Skeletal muscle satellite cell (primary cell): Measurements from ENCODE around the gene ITGB6.
A peak's percentile ranks its signal among the peaks of the same experiment; 100 is the strongest.

Source experiments
- H3K27me3 ChIP-seq: 2 replicates; pipeline ENCODE4 v1.7.0; 2013; ENCODE audit warnings: low read length; ENCODE audit not compliant: control insufficient read depth, insufficient read depth
- H3K36me3 ChIP-seq: 2 replicates; pipeline ENCODE4 v1.7.0; 2013; ENCODE audit warnings: mild to moderate bottlenecking, control low read depth, low read length; ENCODE audit not compliant: insufficient read depth
- H3K4me1 ChIP-seq: 2 replicates; pipeline ENCODE4 v1.7.0; 2013; ENCODE audit warnings: low read length; ENCODE audit not compliant: control insufficient read depth, insufficient read depth
- H3K4me2 ChIP-seq: 2 replicates; pipeline ENCODE4 v1.7.0; 2013; ENCODE audit warnings: mild to moderate bottlenecking, low read length
- H3K4me3 ChIP-seq: 2 replicates; pipeline ENCODE4 v1.7.0; 2013; ENCODE audit warnings: low read length
- H3K9ac ChIP-seq: 2 replicates; pipeline ENCODE4 v1.7.0; 2013; ENCODE audit warnings: mild to moderate bottlenecking, low read depth, low read length, moderate library complexity
- H3K9me3 ChIP-seq: replicated peaks from 2 replicates; pipeline ENCODE4 v1.7.0; 2013; ENCODE audit warnings: mild to moderate bottlenecking, control low read depth, low read length

ITGB6 gene

DNA sequence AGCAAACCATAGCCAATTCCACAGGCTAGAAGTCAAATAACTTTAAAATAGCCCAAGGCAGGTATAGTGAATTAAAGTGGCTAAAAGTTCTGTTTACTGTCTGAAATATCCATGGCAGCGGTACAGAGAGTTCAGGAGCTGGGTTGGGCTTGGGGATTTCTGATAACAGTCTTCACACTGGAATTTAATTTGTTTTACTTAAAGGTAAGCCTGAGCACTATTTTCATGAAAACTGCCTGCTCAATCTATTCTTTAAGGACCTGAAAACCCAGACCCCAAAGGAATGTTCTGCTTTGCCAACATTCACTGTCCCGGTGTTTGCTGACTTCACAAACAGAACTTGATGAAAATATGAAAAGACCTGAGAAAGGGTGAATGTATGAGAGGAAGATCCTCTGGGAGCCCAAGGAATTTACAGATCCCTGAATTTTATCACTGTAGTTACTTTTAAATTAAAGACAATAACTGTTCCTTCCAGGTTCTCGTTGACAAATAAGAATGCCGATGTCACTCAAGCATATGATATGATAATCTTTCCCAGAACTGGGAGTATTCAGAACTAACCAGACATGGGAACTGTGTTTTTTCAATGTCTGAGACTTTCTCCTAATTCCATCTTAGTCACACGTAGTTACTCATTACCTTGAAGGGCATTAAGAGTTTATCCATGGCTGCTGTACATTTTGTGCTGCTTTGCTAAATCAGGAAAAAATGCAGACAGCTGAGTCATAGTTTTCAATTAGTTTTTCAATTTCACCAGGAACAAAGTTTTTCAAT, 28.3 kb upstream of the ITGB6 start:
- H3K4me3 ChIP-seq = peak overlapping the region; percentile 29
- H3K27me3 ChIP-seq = no peaks in the 10 kb centered on the region
- H3K36me3 ChIP-seq = no peaks in the 10 kb centered on the region
- H3K4me1 ChIP-seq = peaks cover 71% of the 10 kb centered on the region
- H3K4me2 ChIP-seq = peak overlapping the region; percentile 71
- no peaks in the 10 kb centered on the region for H3K9me3 ChIP-seq
- H3K9ac ChIP-seq = peak overlapping the region; percentile 86

DNA sequence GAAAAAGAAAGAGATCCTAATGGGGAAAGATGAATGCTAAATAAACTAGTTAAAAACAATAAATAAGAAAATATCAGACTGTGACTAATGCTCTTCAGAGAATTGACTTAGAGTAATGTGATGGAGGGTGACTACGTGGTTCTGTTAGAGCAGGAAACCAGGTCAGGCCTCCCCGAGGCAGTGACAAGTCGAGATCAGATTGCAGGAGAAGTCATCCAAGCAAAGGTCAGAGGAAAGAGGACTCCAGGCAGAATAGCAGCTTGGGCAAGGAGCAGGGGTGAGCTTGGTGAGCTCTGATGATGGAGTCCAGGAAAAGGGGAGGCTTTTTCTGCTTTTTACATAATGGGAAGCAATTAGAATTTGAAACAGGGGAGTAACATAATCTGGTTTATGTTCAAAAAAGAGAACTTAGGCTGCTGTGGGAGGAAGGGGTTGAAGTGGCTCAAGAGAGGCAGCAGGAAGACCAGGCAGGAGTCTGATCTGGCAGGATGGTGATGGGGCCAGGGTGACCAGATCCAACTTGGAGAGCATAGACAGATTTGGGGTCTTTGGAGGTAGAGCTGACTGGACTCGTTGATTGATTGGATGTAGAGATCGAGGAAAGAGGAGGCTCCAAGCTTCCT, 27.3 kb upstream of the ITGB6 start:
- H3K4me2 ChIP-seq = peak overlapping the region; percentile 71
- peak overlapping the region; percentile 29 for H3K4me3 ChIP-seq
- no peaks in the 10 kb centered on the region for H3K9me3 ChIP-seq
- peak overlapping the region; percentile 86 for H3K9ac ChIP-seq
- no peaks in the 10 kb centered on the region for H3K27me3 ChIP-seq
- H3K4me1 ChIP-seq = peaks cover 80% of the 10 kb centered on the region
- H3K36me3 ChIP-seq = no peaks in the 10 kb centered on the region

DNA sequence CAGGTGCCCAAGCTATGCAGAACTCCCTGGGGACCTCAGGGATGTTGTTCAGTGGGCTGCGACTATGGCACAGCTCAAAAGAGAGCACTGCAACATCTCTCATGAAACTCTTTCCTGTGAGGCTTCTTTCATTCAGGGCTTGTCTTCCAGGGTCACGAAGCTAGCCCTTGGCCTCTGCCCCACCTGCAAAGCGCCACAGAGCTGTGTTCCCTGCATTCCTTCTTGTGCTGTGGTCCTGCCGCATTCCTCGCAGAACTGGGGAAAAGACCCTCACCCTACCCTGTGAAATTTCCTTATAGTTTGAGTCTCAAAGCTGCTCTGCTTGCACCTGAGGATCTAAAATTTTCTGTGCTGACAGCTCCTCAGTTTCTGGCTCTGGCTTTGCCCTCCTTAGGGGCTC, 26.3 kb upstream of the ITGB6 start:
- Histone ChIP-seq H3K4me3 (no peak overlapping the region), H3K9me3 (no peaks in the 10 kb centered on the region), H3K4me2 (no peak overlapping the region), H3K4me1 (peaks cover 90% of the 10 kb centered on the region), H3K36me3 (no peaks in the 10 kb centered on the region), H3K27me3 (no peaks in the 10 kb centered on the region), H3K9ac (peak overlapping the region; percentile 86)

DNA sequence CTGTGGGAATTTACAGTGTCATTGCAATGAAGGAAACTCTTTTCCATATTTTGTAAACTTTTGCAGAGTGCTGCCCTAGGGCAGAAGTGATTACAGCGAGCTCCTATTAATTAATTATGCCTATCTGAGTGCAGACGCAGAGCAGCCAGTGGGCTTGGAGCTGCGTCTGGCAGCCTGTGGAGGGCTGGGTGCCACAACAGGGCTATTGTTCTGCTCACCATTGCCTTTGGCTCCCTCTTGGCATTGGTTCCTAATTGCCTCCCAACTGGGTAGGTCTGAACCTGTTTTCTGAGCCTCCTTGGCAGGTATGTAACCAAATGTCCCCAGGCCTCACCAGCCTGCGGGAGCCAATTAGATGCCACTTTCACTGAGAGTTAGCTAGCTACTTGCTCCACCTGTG, 25.6 kb upstream of the ITGB6 start:
- Histone ChIP-seq H3K27me3 (no peaks in the 10 kb centered on the region), H3K9ac (peak overlapping the region; percentile 86), H3K9me3 (no peaks in the 10 kb centered on the region), H3K36me3 (no peaks in the 10 kb centered on the region), H3K4me1 (peaks cover 96% of the 10 kb centered on the region), H3K4me3 (no peak overlapping the region), H3K4me2 (no peak overlapping the region)

DNA sequence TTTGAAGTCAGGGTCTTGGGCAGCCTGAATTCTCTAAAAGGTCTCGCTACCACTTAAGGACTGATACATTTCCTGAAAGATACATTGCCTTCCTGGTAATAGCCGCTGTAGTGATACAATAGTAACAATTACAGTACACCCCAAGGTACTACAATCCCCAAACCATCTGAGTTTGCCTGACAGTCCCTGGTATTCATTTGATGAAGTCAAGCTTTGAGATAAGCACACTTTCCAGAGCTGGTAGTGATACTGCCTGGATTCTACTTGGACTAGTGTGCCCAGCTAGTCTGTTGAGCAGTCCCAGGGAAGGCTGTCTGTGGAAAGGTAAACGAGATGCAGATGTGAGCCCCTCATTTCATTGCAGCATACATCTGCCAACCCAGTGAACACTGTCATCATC, 24.4 kb upstream of the ITGB6 start:
- Histone ChIP-seq H3K9ac (peak overlapping the region; percentile 86), H3K4me1 (peaks cover 95% of the 10 kb centered on the region)

DNA sequence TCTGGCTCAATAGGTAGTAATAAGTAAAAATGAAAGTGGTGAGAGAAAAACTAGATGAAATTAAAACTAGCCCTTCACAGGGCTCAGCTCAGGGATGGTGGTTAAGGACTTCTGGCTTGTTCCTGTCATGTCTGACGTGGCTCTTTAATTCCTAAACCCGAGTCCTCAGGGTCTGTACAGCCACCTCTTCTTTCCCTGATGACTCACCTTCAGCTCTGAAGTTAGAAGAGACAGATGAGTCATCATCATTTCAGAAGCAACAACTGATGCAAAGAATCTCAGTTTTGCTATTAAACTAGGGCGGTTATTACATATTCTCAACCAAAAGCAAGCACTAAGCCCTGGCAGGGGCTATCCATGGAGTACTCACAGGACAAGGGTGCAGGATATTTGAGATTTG, 24.0 kb upstream of the ITGB6 start:
- Histone ChIP-seq H3K9me3 (no peaks in the 10 kb centered on the region), H3K4me3 (no peak overlapping the region), H3K27me3 (no peaks in the 10 kb centered on the region), H3K4me2 (peak overlapping the region; percentile 68), H3K4me1 (peaks cover 91% of the 10 kb centered on the region), H3K36me3 (no peaks in the 10 kb centered on the region), H3K9ac (peak overlapping the region; percentile 86)

More for the DNA sequence above, 24.4 kb upstream of the ITGB6 start:
- no peaks in the 10 kb centered on the region for H3K9me3 ChIP-seq
- H3K27me3 ChIP-seq = no peaks in the 10 kb centered on the region
- H3K4me3 ChIP-seq = no peak overlapping the region
- H3K36me3 ChIP-seq = no peaks in the 10 kb centered on the region
- H3K4me2 ChIP-seq = peak overlapping the region; percentile 24

DNA sequence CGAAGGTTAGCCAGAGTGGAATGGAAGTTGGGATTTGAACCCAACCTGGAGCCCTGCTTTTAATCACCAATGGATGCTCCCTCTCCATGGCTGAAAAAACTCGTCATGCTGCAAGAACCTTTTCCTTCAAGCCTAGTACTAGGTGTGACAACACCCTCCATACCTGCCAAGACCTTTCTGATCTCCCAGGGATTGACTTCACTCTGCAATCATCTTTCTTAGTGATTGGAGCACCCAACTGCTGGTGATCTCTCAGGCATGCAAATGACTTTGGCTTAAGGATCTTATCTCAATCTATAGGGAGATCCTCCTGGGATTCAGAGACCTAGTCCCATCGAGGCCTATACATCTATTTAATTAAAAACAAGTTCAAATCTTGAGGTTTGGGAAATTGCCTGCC, 23.5 kb upstream of the ITGB6 start:
- no peaks in the 10 kb centered on the region for H3K9me3 ChIP-seq
- no peaks in the 10 kb centered on the region for H3K27me3 ChIP-seq
- peaks cover 87% of the 10 kb centered on the region for H3K4me1 ChIP-seq
- no peaks in the 10 kb centered on the region for H3K36me3 ChIP-seq
- peak overlapping the region; percentile 68 for H3K4me2 ChIP-seq
- H3K9ac ChIP-seq = peak overlapping the region; percentile 80
- H3K4me3 ChIP-seq = no peak overlapping the region

DNA sequence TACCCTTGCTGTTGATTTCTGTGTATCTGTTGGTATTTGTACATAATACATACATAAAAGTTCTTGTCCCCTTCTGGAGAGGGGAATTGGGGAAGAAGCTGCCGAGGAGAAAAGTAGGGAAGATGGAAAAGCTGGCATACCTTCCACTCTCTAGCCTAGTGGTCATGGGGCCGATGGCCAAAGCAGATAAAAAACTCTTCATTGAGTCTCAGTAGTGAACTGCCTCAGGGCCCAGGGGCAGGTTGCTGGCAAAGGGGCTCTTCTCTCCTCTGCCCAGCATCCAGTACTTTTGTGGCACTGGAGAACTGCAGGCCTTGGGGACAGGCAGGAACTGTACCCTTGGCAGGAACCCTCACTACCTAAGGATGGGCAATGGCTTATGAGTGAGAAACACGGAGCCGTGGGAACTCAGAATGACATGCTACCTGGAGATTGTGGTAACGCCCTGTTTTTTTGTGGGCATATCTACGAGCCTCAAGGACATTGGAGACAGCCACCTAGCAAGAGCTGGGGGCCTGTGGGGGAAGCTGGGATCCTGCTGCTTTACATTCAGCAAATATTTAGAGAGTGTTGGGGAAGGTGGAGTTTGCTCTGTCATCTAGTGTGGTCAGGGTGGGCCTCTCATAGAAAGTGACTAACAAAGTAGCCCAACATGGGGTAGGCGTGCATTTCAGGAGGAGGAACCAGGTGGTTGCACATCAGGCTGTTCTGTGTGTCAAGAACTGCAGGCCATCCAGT, 22.6 kb upstream of the ITGB6 start:
- Histone ChIP-seq H3K36me3 (no peaks in the 10 kb centered on the region), H3K4me3 (no peak overlapping the region), H3K4me2 (no peak overlapping the region), H3K9ac (peak overlapping the region; percentile 72), H3K9me3 (no peaks in the 10 kb centered on the region), H3K4me1 (peaks cover 79% of the 10 kb centered on the region), H3K27me3 (no peaks in the 10 kb centered on the region)

DNA sequence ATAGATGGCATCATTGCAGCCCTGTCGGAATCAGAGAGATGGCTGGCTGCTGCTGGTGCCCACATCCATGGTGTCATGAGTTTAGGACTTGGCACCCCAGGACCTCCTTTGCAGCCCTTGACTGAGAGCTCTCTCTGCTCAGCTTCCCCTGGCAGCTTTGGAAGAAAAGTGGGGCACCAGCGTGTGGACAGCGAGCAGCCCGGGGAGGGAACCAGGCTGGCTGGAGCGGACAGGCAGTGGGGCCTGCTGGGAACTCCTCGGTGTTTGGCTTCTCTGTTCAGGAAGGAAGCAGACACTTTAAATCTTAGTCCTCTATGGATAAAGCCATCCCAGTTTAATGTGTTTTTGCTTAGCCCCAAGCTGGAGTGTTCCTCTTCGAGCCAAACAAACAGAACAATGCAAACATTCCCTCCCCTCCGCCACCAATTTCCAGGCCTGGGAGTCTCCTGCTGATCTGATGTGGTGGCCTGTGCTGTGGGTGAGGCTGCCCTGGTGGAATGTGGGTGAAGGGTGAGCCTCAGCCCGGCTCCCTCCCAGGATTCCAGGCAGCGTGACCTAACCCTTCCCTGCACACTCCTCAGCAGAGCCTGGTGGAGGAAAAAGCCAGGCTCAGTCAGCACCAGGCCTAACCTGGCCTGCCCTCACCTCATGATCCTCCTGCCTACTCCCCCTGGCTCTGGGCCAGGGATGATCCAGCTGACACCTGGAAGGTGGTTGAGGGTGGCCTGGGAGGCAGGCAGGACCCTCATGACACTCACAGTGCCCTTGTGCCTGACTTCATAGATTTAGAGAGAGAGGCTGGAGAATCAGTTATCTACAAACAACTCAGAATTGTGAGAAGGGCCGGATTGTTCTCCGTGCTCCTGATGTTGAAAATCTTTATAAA, 21.6 kb upstream of the ITGB6 start:
- Histone ChIP-seq H3K4me3 (no peak overlapping the region), H3K36me3 (no peaks in the 10 kb centered on the region), H3K4me2 (peak overlapping the region; percentile 9), H3K9ac (peak overlapping the region; percentile 72), H3K27me3 (no peaks in the 10 kb centered on the region), H3K9me3 (no peaks in the 10 kb centered on the region), H3K4me1 (peaks cover 73% of the 10 kb centered on the region)

DNA sequence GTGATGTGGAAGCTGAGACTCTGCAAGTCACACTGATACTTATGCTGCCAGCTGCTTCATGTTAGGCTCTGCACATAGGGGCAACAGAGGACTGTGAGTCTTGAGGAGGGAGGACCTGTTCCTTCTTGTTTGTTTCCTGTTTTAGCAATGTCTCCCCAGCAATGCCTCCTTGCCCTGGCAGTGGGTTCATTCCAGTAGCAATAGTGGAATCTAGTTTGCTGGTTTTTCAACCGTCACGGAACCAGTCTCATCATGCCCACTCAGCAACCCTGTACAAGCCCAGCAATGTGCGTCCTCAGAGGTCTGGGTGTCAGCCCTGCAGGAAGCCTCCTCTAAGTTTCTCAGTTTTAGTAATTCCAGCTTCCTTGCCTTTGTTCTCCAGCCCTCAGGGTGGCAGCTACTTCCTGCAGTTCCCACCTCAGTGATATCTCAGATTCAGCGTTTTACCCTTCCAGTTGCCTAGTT, 20.5 kb upstream of the ITGB6 start:
- Histone ChIP-seq H3K4me2 (no peak overlapping the region), H3K4me3 (no peak overlapping the region), H3K36me3 (no peaks in the 10 kb centered on the region), H3K9ac (peak overlapping the region; percentile 72), H3K9me3 (no peaks in the 10 kb centered on the region), H3K4me1 (peaks cover 70% of the 10 kb centered on the region), H3K27me3 (no peaks in the 10 kb centered on the region)

DNA sequence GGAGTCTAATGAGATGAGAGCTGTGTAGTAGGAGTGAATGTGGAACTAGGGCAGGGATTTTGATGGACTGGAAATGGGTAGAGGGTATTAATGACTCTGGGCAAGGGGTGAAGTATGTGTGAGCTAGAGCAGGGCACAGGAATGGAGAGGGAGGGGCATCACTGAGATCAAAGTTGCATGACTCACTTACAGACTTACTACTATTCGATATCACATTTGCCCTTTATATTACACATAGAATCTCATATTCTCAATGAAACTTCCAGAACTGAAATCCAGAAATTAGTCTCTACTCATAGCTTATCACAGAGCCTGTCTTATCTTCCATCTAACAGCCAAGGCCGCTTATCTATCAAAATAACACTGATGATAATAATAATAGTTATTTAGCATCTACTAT, 20.0 kb upstream of the ITGB6 start:
- Histone ChIP-seq H3K9me3 (no peaks in the 10 kb centered on the region), H3K4me3 (no peak overlapping the region), H3K9ac (peak overlapping the region; percentile 1), H3K36me3 (no peaks in the 10 kb centered on the region), H3K27me3 (no peaks in the 10 kb centered on the region), H3K4me1 (peaks cover 70% of the 10 kb centered on the region), H3K4me2 (no peak overlapping the region)
